ENCODE results near the gene ASB13. TPM values are rescaled to one million over a fixed set of nuclear protein-coding genes. Genes with fewer than 3 reads are reported as not detected.

The ASB13 gene
- total RNA-seq, 4 donors from 2014 or later = 11.6 to 18.6 (median 16.5) TPM

DNA sequence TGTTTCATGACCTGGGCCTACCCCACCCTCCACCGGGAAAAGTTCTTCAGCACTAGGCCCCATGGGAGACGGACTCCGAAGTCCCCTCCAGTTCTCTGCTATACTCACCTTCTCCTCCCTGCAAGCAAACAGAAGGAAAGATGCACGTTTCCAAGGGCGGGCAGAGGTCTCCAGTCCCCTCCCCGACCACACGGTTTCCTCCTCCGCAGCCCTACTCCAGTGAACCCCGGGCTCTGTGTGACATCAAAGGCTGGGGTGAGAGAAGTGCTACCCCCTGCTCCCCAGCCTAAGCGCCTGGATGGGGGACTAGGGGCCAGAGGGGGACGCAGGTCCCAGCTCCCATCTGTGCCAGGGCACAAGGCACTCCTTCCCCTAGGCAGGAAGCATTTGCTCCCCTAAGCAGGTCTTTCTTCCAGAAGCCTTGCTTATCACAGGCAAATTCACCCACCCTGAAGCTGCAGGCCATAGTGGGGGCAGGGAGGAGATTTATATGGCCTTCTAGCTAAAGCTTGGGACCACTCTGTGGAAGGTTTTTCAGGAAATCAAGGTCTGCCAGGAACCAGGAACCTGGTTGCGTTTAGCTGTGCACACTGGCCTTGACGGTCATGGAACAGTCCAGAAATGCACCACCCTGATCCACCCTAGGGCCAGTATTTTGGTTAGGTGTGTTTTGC, 52.8 kb downstream of the ASB13 start:
- no peak for DNase-seq (ENCODE audit: low spot score in 2 of 2)
- Histone ChIP-seq H3K4me1 (peaks cover 60% of the 10 kb centered on the region), H3K27ac (peak overlapping the region; percentile 3), H3K27me3 (no peaks in the 10 kb centered on the region), H3K36me3 (no peaks in the 10 kb centered on the region), H3K9me3 (no peaks in the 10 kb centered on the region), H3K4me3 (no peak overlapping the region)
- 83% methylated on average over 11 of the region's 13 CpGs for WGBS
- TF ChIP-seq POLR2AphosphoS5 (IDR thresholded peaks at IDR 0.05) = no peak
- no peak for TF ChIP-seq POLR2A (IDR thresholded peaks at IDR 0.05)
- TF ChIP-seq, protein P1, sequence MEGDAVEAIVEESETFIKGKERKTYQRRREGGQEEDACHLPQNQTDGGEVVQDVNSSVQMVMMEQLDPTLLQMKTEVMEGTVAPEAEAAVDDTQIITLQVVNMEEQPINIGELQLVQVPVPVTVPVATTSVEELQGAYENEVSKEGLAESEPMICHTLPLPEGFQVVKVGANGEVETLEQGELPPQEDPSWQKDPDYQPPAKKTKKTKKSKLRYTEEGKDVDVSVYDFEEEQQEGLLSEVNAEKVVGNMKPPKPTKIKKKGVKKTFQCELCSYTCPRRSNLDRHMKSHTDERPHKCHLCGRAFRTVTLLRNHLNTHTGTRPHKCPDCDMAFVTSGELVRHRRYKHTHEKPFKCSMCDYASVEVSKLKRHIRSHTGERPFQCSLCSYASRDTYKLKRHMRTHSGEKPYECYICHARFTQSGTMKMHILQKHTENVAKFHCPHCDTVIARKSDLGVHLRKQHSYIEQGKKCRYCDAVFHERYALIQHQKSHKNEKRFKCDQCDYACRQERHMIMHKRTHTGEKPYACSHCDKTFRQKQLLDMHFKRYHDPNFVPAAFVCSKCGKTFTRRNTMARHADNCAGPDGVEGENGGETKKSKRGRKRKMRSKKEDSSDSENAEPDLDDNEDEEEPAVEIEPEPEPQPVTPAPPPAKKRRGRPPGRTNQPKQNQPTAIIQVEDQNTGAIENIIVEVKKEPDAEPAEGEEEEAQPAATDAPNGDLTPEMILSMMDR (IDR thresholded peaks at IDR 0.05) = no peak
- no peak for TF ChIP-seq EP300 (IDR thresholded peaks at IDR 0.05)

DNA sequence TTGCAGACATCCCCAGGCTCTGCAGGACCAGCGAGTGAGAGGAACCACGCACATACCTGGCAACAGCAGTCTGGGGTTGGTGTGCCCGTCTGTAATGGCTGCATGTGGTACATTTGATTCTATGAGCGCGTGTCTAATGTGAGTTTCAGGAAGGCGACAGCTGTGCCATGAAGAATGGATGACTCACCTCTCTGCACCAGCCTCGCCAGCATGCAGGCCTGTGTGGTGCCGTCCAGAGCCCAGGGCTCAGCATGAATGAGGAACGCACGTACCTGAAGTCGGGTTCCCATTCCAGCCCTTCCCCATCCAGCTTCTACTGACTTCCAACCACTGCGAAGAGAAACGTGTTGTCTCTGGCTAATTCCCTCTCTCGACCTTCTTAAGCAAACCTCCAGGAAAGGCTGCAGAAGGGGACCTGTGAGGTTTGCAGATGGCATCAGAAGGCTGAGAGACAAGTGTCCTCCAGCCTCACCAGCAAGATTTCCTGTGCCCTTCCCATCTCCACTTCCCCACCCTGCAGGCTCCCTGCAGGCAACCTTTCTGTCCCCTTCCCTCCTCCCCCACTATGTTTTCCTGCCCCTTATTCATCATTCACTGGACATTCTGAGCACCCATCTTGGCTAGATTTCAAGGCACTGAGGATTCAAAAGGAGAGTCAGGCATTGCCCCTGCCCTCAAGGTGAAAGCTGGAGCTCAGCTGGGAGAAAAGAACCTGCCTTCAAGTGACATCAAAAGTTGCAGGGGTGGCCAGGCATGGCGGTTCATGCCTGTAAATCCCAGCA, 54.3 kb downstream of the ASB13 start:
- H3K27me3 ChIP-seq = no peaks in the 10 kb centered on the region
- H3K4me1 ChIP-seq = peaks cover 45% of the 10 kb centered on the region
- DNase-seq (ENCODE audit: low spot score in 2 of 2) = no peak
- no peak for TF ChIP-seq POLR2AphosphoS5 (IDR thresholded peaks at IDR 0.05)
- TF ChIP-seq, protein P1 (IDR thresholded peaks at IDR 0.05) = no peak
- TF ChIP-seq EP300 (IDR thresholded peaks at IDR 0.05) = no peak
- H3K4me3 ChIP-seq = no peak overlapping the region
- H3K27ac ChIP-seq = no peak overlapping the region
- H3K9me3 ChIP-seq = no peaks in the 10 kb centered on the region
- H3K36me3 ChIP-seq = no peaks in the 10 kb centered on the region
- WGBS = 78% methylated on average over 14 of the region's 15 CpGs

DNA sequence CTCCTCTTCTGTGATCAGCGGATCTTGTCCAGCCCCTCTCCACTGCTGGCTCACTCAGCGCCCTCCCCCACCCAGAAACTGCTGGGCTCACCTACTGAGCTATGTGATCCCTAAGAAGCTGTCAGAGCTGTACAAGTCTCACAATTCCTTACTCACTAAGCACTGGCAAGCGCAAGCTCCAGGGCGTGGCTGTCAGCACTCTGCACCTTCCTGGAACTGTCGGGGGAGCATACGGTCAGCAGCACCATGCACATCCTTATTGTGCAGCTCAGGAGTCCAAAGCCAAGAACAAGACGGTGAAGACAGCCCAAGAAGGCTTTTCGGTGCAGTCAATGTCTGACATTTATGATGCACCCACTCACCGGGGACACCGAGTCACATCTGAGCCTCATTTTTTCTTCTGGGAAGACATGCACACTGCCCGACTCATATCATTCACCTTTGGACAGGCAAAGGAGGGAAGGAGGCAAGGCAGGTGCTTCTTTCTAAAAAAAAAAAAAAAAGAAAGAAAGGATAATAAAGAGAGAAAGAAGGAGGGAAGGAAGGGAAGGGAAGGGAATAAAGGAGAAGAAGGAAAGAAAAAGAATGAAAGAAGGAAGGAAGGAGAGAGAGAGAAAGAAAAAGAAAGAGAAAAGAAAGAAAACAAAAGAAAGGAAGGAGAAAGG, 56.3 kb downstream of the ASB13 start:
- WGBS = 55% methylated on average over 11 of the region's 11 CpGs
- TF ChIP-seq EP300 (IDR thresholded peaks at IDR 0.05) = no peak
- Histone ChIP-seq H3K4me1 (peaks cover 33% of the 10 kb centered on the region), H3K36me3 (no peaks in the 10 kb centered on the region), H3K4me3 (no peak overlapping the region), H3K9me3 (no peaks in the 10 kb centered on the region), H3K27me3 (no peaks in the 10 kb centered on the region), H3K27ac (peak overlapping the region; percentile 4)
- DNase-seq (ENCODE audit: low spot score in 2 of 2) = no peak

DNA sequence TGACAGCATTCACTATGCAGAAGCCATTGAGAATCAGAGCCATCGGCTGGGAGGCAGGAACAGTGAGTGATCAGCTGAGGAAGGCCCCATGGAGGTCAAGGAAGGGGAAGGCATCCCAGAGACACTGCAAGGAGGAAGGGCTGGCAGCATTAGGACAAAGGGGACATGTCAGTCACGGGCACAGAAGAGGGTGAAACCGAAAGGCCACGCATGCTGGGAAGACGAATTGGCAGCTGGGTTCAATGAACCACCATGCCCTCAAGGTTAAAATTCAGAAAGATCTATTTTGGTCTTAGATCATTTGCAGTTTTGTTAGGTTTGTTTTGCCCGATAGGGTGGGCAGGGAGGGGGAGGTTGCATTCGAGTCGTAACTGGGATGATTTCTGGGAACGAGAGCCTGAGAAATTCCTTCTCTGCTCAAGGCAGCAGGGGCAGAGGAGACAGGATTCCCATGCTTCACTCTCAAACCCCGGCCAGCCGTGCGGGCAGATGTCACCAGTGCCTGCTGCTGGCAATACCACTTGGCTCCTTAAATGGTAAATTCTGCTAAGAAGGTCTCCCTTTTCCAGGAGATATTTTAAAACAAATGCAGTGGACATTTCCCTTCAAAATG, 57.7 kb downstream of the ASB13 start:
- no peak for DNase-seq (ENCODE audit: low spot score in 2 of 2)
- Histone ChIP-seq H3K36me3 (no peaks in the 10 kb centered on the region), H3K4me1 (peaks cover 22% of the 10 kb centered on the region), H3K9me3 (no peaks in the 10 kb centered on the region), H3K27ac (no peak overlapping the region), H3K4me3 (no peak overlapping the region), H3K27me3 (no peaks in the 10 kb centered on the region)
- 65% methylated on average over 12 of the region's 12 CpGs for WGBS
- TF ChIP-seq POLR2A (IDR thresholded peaks at IDR 0.05) (no peak), POLR2AphosphoS5 (IDR thresholded peaks at IDR 0.05) (no peak), EP300 (IDR thresholded peaks at IDR 0.05) (no peak)
- TF ChIP-seq, protein P1 (IDR thresholded peaks at IDR 0.05) = no peak

DNA sequence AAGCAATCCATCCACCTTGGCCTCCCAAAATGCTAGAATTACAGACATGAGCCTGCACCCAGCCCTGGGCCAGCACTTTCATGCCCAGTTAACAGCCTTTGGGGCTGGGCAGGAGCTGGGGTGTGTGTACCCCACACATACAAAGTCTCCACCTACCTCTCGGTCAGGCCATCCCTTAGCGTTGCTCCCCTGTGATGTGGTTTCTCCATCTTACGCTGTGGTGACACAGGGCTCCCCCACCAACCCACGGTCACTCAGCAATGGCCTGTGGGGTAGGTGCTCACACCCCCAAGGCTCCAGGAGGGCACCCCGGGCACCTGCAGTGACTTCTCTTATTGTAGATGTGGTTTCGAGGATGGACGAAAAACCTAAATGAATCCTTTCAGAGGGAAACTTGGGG, 58.8 kb downstream of the ASB13 start:
- no peak for DNase-seq (ENCODE audit: low spot score in 2 of 2)
- no peaks in the 10 kb centered on the region for H3K27me3 ChIP-seq
- no peak overlapping the region for H3K27ac ChIP-seq
- TF ChIP-seq, protein P1 (IDR thresholded peaks at IDR 0.05) = no peak
- no peak for TF ChIP-seq POLR2AphosphoS5 (IDR thresholded peaks at IDR 0.05)
- TF ChIP-seq EP300 (IDR thresholded peaks at IDR 0.05) = no peak
- TF ChIP-seq POLR2A (IDR thresholded peaks at IDR 0.05) = no peak
- no peaks in the 10 kb centered on the region for H3K9me3 ChIP-seq
- H3K4me3 ChIP-seq = no peak overlapping the region
- H3K36me3 ChIP-seq = no peaks in the 10 kb centered on the region
- WGBS = 86% methylated on average over 7 of the region's 7 CpGs
- H3K4me1 ChIP-seq = peaks cover 18% of the 10 kb centered on the region
